Measurements from ENCODE around the gene LCN10.

GRCh38 chr9:136723989-136724388 is 18.8 kb downstream of the LCN10 start:
- TF ChIP-seq POLR2A (IDR thresholded peaks at IDR 0.05; ENCODE audit: low read length), result no peak
- TF ChIP-seq GATA1 (IDR thresholded peaks at IDR 0.05; ENCODE audit: low read depth, low read length), result no peak
